G401 (cell line): ENCODE measurements around the gene NACC2. TPM values are rescaled to one million over a fixed set of nuclear protein-coding genes. Genes with fewer than 3 reads are reported as not detected.
"Not testable (repeated sequence)": the region's sequence is repeated elsewhere in the genome, so short reads cannot be mapped to it uniquely, and the experiment has no call there.

Experiments
- DNase-seq: peaks from one replicate; pipeline ENCODE4 v3.0.0-alpha.2; 2015; ENCODE audit warnings: low spot score
- in situ Hi-C: cut with HindIII; loops from 2 replicates; pipeline ENCODE4 v1.10.0; 2016; ENCODE audit warnings: low sequenced_read_pairs, mixed read lengths
- total RNA-seq: library from RNA; depleted of rRNA; stranded (reverse); fragments of >200 nt; shearing (Covaris generic); gene quantifications from 2 replicates; pipeline ENCODE4 v1.2.3, GENCODE V29; 2014

The NACC2 gene
- total RNA-seq, 1 experiment from 2014 or later, result 12.8 TPM

DNA sequence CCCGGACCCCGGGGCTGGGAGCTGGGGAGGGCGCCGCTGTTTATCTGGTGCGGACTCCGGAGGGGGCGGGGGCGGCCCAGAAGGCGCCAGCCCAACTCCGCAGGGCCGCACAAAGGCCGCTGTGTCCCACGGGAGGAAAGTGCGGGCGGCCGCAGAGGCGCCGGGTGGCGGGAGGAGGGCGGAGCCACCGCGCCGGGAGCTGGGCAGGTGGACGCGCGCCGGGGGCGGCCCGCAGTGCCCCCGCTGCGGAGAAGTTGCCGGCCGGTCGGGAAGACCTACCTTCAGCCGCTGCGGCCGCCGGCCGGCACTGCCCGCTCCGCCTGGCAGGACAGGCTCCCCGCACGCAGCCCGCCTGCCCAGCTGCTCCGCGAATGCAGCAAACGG is 43.6 kb downstream of the NACC2 start:
- in situ Hi-C loops, result no loop called here
- no peak for DNase-seq

DNA sequence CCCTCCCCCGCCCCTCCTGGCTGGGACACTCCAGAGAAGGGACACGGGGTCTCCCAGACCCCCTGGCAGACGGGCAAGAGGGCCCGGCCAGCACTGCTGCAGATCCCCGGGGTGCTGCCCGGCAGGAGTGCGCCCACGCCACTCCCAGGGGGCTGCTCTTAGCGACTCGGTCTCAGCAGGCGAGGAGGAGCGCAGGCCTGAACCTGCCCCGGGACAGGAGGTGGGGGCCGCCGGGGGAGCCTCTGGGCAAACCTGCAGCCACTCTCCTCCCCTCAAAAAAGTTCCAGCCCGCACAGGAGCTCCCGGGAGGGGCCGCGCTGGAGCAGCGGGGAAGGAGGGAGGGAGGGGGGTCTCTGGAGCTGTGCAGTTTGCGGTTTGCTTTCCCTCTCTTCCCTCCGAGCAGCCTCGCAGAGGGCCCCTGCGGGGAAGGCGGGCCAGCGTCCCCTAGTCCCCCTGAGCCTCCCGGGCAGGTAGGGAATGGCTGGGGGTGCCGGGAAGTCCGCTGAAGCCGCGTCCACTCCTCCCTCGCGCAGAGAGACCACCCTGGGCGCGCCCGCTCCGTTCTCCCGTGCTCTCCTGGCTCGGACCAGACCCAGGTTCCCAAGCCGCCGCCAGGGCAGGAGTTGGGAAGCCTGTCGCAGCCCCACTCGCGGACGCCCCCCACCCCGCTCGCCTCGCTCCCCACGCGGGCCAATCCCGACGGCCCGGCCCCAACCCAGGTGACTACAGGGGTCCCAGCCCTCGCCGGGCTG is 44.2 kb downstream of the NACC2 start:
- in situ Hi-C loops, result no loop called here
- peak; percentile 23 for DNase-seq

DNA sequence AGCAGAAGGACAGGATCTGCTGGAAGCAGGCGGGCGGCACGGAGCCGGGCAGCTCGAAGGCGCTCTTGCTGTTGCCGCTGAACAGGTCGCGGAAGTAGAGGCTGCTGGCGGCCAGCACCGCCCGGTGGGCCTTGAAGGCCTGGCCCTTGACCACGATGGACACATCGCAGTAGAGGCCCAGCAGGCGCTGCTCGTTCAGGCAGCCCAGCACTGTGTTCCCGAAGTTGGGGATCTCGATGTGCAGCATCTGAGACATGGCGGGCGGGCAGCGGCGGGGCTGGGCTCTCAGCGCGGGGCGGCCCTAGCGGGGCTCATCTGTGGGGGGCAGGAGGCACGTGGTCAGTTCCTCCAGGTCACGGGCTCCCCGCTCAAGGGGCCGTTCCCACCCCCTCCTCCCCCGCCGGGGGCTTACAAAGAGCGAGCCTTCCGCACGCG is 44.8 kb downstream of the NACC2 start:
- in situ Hi-C loops, result no loop called here
- DNase-seq, result peak; percentile 64

DNA sequence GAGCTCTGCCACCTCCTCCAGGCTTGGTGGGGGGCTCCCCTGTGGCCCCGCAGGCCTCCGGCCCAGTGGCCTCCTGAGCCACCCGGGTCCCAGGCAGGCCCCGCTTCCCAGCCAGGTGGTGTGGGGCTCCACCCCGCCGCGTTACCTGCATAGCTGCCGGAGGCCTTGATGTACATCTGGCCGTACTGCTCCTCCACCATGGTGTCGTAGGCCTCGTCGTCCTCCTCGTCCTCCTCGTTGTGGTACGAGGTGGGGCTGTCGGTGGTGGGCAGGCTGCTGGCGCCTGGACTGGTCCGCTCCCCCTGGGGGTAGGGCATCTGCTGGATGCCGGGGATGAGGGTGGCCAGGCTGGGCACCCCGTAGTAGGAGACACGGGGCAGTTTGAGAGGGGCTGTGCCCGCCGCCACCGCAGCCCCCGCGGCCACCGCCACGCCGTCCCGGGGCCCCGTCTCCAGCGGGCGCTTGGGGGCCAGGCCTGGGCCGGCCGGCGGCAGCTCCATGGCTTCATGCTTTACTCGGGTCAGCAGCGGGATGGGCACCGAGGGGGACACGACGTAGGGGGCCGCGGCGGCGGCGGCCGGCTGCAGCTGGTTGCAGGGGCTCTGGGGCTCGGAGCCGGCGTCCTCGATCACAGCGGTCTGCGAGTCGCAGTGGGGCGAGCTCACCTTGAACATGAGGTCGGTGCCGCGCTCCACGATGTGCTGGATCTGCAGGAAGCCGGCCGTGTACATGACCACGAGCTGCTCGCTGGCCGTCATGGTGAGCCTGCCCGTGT is 45.4 kb downstream of the NACC2 start:
- in situ Hi-C loops, result no loop called here
- DNase-seq, result no peak

DNA sequence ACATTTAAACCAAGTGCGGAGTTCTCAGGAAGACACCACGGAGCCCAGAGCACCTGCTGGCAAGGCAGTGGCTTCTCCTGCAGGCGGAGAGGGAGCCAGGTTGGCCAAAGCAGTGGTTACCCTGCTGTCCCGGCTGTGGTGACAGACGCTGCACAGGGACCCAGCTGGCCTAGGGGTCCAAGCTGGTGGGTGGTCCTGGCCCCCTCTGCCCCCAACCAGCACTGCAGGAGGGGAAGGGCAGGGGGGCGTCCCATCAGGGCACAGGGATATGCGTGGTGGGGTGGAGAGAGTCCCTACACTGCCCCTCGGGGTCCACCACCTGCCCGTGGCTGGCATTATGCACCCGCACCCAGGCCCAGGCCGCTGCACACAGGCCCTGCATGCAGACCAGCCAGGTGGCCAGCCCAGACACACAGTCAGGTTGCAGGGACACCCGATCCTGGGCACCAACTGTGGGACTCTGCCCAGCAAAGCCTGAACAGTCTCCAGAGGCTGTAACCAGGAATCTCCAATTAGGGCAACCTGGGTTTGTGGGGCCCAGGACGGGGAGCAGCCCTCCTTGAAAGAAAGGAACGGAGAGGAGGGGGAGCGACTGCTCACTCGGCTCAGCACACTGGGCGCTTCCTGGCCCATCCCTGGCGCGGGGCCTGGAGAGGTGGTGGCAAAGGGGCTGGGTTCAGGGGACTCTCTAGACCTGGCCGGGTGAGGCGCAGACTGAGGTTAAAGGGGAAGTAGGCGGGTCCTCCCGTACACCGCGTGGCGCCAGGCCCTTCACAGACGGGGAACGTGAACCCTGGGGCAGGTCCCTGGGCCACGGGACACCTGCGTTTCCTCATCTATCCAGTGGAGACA is 46.3 kb downstream of the NACC2 start:
- no peak for DNase-seq
- in situ Hi-C loops, result no loop called here

DNA sequence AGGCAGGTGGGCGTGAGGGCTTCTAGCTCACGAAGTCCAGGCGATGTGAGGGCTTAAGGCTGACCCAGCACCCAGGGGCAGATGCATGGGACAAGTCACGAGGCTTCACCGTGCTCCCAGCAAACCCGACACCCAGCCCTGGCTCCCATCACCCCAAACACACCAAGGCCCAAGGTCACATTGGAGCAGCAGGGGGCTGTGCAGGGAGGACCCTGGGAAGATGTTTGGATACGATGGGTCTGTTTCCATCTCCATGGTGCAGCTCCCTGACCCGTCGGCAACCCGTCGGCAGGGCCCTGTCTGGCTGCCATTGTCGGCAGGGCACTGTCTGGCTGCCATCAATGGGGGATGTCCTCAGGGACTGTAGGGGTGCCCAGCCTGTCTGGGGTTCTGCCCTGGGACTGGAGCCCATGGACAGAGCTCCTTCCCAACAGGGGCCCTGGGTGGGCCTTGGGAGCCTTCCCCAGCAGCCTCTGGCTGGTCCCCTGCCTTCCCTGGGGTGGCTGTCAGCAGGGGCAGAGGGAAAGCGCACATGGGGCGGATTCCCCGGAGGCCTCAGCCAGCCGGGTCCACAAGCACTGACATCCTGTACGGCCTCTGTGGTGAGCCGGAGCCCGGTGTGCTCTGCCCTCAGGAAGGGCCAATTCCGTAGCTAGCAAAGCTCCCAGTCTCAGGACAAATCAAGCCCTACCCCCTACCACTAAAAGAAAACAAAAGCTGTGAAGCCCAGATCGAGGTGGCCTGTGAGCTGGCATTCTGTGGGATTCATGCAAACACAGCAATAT is 47.1 kb downstream of the NACC2 start:
- no peak for DNase-seq
- in situ Hi-C loops, result no loop called here

DNA sequence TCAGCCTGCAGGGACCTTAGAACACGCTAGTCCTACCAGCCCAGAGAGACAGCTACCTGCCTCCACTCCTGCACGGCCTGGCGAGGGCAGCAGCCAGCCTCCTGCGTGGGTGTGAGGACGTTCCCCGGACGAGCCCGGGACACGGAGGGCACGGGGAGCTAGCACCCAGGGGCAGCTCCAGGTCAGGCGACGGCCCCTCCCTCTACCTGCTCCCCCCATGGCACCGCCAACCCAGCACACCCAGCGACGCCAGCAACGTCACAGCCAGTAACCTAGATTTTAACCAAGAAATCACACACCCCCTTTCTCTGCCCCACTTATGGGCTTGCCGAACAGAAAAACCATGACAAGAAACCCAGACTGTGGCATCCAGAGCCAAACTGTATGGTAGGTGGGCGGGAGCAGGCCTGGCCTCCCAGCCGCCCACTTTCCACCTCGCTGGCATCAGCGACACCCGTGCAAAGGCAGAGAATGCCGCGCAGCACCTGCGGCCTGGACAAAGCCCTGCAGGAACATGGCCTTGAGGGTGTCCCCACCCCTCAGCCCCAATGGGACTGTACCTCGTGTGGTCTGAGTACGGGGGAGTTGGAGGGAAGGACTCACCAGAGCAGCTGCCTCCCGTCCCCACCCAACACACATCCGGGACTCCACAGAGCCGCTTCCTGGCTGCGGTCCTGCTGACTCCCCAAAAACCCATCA is 47.9 kb downstream of the NACC2 start:
- in situ Hi-C loops, result no loop called here
- no peak for DNase-seq

DNA sequence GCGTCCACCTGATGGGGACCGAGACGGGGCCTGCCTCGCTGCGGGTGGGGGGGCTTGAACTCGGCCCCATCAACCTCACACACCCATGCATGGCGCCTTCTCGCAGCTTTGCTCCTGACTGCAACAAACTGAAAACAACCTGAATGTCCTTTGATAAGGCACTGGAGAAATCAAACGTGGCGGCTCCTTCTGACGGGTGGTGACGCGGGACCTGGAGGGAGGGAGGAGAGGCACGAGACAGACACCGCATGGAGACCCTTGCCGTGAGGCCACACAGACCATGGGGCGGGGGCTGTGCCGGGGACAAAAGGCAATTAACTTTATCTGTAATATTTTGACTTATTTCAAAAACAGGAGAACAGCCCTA is 48.6 kb downstream of the NACC2 start:
- in situ Hi-C loops, result no loop called here
- no peak for DNase-seq

DNA sequence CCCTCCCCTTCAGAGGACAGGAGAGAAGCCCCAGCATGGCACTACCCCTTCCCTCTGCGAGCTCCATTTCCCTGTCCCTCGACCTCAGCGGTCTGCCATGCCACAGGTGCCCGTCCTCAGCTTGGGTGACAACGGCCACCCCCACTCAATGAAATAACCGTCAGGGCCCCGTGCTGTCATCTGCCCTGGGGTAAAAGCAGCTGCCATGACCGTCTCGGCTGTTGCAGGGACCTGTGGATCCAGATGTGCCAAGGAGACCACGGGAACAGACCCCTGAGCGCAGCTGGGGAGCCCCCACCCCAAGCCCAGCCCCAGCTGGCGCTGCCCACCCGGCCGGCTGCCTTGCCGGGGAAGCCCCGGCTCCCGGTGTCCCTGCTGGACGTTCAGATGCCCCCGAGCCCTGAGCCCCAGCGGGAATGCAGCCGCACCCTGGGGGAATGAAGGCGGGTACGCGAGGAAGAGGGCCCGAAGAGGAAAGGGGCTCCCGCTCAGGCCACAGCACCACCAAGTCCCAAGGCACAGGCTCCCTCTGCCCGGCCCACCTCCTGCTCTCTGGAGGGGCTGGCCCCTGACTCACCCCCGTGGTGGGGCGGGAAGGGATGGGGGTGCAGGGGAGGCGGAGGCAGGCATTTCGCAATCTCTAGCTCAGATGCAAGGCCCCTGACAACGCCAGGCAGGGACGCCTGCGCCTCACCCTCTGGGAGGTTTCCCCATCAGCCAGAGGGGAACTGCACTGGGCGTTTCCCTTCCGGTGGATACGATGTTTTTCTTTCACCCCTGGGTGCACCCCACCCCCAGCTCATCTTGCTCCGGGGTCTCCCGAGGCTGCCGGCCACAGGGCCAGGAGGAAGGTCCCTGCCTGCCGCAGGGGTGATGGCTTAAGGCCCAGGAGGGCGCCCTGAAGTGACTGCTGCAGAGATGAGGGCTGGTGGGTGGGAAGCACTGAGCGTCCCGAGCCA is 49.2 kb downstream of the NACC2 start:
- DNase-seq, result no peak
- in situ Hi-C loops, result no loop called here

DNA sequence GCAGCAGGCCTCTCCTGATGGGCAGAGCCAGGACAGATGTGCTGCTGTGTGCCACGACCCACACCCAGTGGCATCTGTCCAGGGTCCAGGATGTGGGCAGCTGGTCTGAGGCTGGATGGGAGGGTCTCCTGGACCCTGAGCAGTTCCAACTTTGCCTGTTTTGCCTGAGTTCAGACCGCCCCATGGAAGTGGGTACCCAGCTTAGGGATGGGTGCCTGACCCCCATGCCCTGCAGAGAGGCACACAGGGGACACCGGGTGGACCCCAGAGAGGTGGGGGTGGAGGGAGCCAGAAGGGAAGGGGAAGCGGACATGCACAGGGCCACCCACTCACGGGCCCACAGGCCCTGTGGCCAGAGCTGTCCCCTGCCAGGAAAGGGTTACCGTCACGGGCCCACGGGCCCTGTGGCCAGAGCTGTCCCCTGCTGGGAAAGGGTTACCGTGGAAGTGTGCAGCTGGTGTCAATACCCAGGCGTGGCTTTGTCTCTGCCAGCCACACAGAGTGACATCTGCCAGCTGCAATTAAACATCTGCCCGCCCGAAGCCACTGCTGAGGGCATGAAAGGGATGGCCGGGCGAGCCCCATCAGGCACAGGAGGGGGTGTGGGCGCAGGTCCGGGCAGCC is 50.0 kb downstream of the NACC2 start:
- DNase-seq, result no peak
- in situ Hi-C loops, result no loop called here

DNA sequence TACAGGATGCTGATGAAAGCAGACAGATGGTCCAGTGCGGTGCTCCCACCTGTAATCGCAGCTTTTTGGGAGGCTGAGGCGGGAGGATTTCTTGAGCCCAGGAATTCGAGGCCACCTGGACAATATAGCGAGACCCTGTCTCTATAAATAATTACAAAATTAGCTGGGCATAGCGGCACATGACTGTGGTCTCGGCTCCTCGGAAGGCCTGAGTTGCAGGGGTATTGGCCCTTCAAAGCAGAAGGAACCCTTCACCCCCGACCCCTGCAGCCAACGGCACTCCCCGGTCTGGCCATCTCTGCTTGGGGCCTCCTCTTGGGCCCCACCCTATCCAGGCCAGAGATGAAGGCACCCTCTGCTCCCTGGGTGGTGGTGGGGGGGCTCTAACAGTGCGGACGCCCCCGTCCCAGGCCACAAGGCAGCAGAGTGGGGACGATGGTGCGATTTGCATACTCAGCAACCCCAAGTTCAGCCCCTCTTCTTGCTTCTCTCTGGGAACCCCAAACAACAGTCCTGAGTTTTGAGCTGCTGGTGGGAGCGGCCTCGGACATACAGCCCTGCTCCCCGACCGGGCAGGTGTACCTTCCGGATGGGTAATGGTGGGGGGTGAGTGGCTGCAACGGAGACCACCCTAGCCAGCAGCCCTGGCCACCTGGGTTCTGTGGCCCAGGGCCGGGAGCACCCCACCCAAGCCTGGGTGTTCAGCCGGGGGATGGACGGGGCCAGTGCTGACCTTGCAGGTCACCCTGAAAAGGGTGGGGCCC is 50.7 kb downstream of the NACC2 start:
- DNase-seq, result no peak
- in situ Hi-C loops, result no loop called here

DNA sequence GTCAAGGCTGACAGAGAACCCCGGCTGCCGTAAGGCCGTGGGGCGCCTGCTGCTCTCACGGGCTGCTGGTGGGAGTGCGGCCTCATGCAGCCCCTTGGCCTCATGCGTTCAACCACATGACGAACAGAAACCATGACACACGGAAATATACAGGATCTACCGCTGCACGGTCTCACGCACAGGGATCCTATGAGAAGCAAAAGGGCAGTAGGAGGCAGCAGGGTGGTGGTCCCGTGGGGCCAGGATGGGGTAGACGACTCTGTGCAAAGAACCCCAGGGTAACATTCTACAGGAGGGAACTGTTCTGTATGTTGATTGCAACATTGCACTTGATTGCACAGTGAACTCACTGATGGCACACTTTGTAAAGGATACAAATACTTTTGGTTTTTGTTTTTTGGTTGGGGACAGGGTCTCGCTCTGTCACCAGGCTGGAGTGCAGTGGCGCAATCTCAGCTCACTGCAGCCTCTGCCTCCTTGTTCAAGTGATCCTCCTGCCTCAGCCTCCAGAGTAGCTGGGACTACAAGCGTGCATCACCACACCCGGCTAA is 51.6 kb downstream of the NACC2 start:
- no peak for DNase-seq
- in situ Hi-C loops, result no loop called here

DNA sequence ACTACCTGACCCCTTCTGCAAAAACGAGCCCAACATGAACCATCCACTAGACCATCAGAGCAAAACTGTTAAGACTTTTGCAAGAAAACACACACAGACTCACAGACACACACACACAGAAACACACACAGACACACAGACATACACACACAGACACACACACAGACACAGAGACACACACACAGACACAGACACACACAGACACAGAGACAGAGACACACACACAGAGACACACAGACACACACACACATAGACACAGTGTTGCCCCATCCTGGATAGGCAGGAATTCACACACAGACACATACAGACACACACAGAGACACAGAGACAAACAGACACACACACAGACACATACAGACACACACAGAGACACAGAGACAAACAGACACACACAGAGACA is 52.5 kb downstream of the NACC2 start:
- in situ Hi-C loops, result no loop called here
- DNase-seq, result no peak

DNA sequence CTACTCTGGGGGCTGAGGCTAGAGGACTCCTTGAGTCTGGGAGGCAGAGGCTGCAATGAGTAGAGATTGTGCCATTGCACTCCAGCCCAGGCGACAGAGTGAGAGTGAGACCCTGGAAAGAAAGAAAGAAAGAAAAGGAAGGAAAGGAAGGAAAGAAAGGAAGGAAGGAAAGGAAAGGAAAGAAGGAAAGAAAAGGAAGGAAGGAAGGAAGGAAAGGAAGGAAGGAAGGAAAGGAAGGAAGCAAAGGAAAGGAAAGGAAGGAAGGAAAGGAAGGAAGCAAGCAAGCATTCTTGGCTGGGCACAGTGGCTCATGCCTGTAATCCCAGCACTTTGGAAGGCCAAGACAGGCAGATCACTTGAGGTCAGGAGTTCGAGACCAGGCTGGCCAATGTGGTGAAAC is 54.2 kb downstream of the NACC2 start:
- DNase-seq, in situ Hi-C loops: not testable (repeated sequence)

DNA sequence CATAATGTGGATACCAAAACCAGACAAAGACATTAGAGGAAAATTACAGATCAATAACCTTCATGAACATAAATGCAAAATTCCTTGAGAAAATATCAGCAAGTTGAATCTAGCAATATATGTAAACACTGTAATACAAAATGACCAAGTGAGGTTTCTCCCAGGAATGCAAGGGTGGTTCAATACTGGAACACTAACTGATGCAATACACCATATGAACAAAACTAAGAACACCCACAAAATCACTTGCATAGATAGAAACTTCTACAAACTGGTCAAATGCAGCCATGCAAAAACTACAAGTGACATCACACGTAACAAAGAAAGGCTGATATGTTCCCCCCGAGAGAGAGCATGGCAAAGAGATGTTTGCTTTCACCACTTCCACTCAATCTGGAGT is 55.6 kb downstream of the NACC2 start:
- DNase-seq, result no peak
- in situ Hi-C loops, result no loop called here

DNA sequence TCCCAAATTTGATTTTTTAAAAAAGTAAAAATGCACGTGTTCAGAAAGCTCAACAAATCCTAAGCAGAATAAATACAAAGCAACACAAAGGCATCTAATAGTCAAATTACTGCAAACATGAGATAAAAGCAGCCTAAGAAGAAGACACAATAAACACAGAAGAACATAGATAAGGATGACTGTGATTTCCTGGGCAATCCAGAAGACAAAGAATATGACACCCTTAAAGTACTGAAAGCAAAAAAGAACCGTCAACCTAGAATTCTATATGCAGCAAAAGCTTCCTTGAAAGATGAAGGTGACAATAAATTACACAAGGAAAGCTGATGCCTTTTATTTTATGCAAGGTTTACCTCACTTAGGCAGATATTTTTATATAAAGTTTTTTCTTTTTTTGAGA is 58.2 kb downstream of the NACC2 start:
- in situ Hi-C loops, result no loop called here
- no peak for DNase-seq
